ENCODE results near the gene NAV2.

- TF ChIP-seq BACH2 (CRISPR knock-in tag; IDR thresholded peaks at IDR 0.05; ENCODE audit: borderline replicate concordance) (no peak), ZFP30 (CRISPR knock-in tag; IDR thresholded peaks at IDR 0.05) (no peak)
Measured at GRCh38 chr11:19803506-19803998, 90.9 kb downstream of the NAV2 start.

Data from SK-N-SH treated with all-trans-retinoic acid at 6 μM for 48 hours (cell line).